K562 (cell line): Measurements from ENCODE around the gene CAPN2. TPM values are rescaled to one million over a fixed set of nuclear protein-coding genes. Genes with fewer than 3 reads are reported as not detected.

ENCODE experiments used
- ATAC-seq: fragments of 200-7000 bp; cut with Tn5 transposase; 3 replicates; pipeline ENCODE4 v1.9.1; 2020; ENCODE audit warnings: moderate library complexity
- BruUV-seq: library from RNA; stranded (reverse); fragments of 400-500 nt; replicated peaks from 2 replicates; lab custom pipeline; 2021; lab: Mats Ljungman, UMichigan
- CTCF ChIA-PET: fragments of 300-600 bp; formaldehyde crosslinking; extraction: SDS; loops from one replicate; lab custom pipeline; 2021; ENCODE audit warnings: low intra/inter-chr PET ratio; lab: Yijun Ruan, JAX
- POLR2A ChIA-PET: fragments of 300-600, 350-650 bp; sonication (Branson Sonifier 250); formaldehyde crosslinking; extraction: SDS; loops from one replicate; lab custom pipeline; 2021; ENCODE audit warnings: antibody characterized with exemption, inconsistent platforms; lab: Yijun Ruan, JAX
- DNase-seq, 4 experiments: peaks; one replicate each; pipeline versions ENCODE4 v3.0.0 to v3.0.0-alpha.2; 2011 to 2018; ENCODE audit warnings: low spot score in 3 of 4, mixed read lengths in 3 of 4; ENCODE audit errors: extremely low read depth in 1 of 4
- FAIRE-seq: peaks from 2 replicates; lab custom pipeline; 2011; peaks lifted over from hg19 to GRCh38; lab: Jason Lieb, UNC
- H2AFZ ChIP-seq: 2 replicates; pipeline ENCODE4 v1.6.0; 2011; ENCODE audit warnings: low read depth, low read length, control low read depth, inconsistent platforms
- H3K27ac ChIP-seq: fragments of 200-600 bp; 3 replicates; pipeline ENCODE4 v1.8.0; 2011; ENCODE audit warnings: low read depth, mild to moderate bottlenecking, control low read depth, inconsistent platforms, low read length, moderate library complexity, mixed read lengths; ENCODE audit errors: extremely low read depth
- H3K27me3 ChIP-seq, 2 experiments: fragments of 300-600 bp in 1 of 2; 2 replicates in 1 of 2; 3 replicates in 1 of 2; pipeline versions ENCODE4 v1.6.0 to v1.8.0; 2011; ENCODE audit warnings: inconsistent platforms in 2 of 2, low read length in 2 of 2, mild to moderate bottlenecking in 1 of 2, mixed read lengths in 1 of 2, moderate library complexity in 1 of 2; ENCODE audit not compliant: control insufficient read depth in 2 of 2, insufficient read depth in 2 of 2
- H3K36me3 ChIP-seq: fragments of 300-600 bp; 3 replicates; pipeline ENCODE4 v1.8.0; 2011; ENCODE audit warnings: mild to moderate bottlenecking, low read length, inconsistent platforms; ENCODE audit not compliant: control insufficient read depth, insufficient read depth
- H3K4me1 ChIP-seq, 2 experiments: fragments of 200-600 bp in 1 of 2; replicated peaks in 1 of 2; 2 replicates in 1 of 2; 3 replicates in 1 of 2; pipeline versions ENCODE4 v1.5.1 to v1.8.0; 2011; ENCODE audit warnings: inconsistent platforms in 2 of 2, low read length in 2 of 2, mild to moderate bottlenecking in 1 of 2, mixed read lengths in 1 of 2, moderate library complexity in 1 of 2; ENCODE audit not compliant: control insufficient read depth in 2 of 2, insufficient read depth in 2 of 2
- H3K4me2 ChIP-seq: 2 replicates; pipeline ENCODE4 v1.6.1; 2011; ENCODE audit warnings: low read length, control low read depth, inconsistent platforms, mixed read lengths; ENCODE audit not compliant: insufficient read depth
- H3K4me3 ChIP-seq: fragments of 200-600 bp; sonication (generic), shearing (Covaris generic); 2 replicates; pipeline ENCODE4 v1.5.1; 2016; ENCODE audit warnings: control low read depth, inconsistent platforms
- H3K79me2 ChIP-seq: fragments of 200-600 bp; 3 replicates; pipeline ENCODE4 v1.8.0; 2011; ENCODE audit warnings: low read length, inconsistent platforms; ENCODE audit not compliant: control insufficient read depth, insufficient read depth
- H3K9ac ChIP-seq, 2 experiments: 2 replicates each; pipeline versions ENCODE4 v1.6.0 to v1.6.1; 2011; ENCODE audit warnings: low read depth in 2 of 2, low read length in 2 of 2, control low read depth in 1 of 2, inconsistent platforms in 1 of 2, mild to moderate bottlenecking in 1 of 2, mixed read lengths in 1 of 2; ENCODE audit not compliant: insufficient read depth in 1 of 2
- H3K9me1 ChIP-seq: one replicate; pipeline ENCODE4 v1.6.0; 2011; ENCODE audit warnings: inconsistent platforms, mild to moderate bottlenecking, low read length, moderate library complexity; ENCODE audit not compliant: control insufficient read depth, insufficient read depth
- H3K9me3 ChIP-seq: replicated peaks from 2 replicates; pipeline ENCODE4 v1.5.1; 2011; ENCODE audit warnings: low read depth, low read length, inconsistent platforms; ENCODE audit not compliant: control insufficient read depth, insufficient read depth
- H4K20me1 ChIP-seq: replicated peaks from 2 replicates; pipeline ENCODE4 v1.6.1; 2011; ENCODE audit warnings: low read length, inconsistent platforms, mixed read lengths; ENCODE audit not compliant: control insufficient read depth, insufficient read depth
- HOXB6 ChIP-seq: fragments of 250-450 bp; sonication (Bioruptor Pico); IDR thresholded peaks from 2 replicates; pipeline ENCODE4 v1.5.1; 2022; ENCODE audit warnings: mild to moderate bottlenecking, borderline replicate concordance
- POLR2AphosphoS2 ChIP-seq: IDR thresholded peaks from 2 replicates; pipeline ENCODE4 v1.6.1; 2012; ENCODE audit warnings: low read length, improper control_type of control experiment
- POLR2G ChIP-seq: fragments of 200-400 bp; formaldehyde crosslinking; IDR thresholded peaks from 2 replicates; pipeline ENCODE4 v1.6.1; 2017; ENCODE audit warnings: low read depth, mild to moderate bottlenecking, antibody characterized with exemption, low read length, moderate library complexity
- WGBS: fragments of 100-300 bp; shearing (Covaris generic); methylation state at CpG from one replicate; pipeline ENCODE4 v1.1.6; 2016; ENCODE audit warnings: low coverage, mixed read lengths; ENCODE audit not compliant: insufficient coverage; ENCODE audit errors: missing lambda C conversion rate; 5-methylcytosine and 5-hydroxymethylcytosine counted together
- in situ Hi-C: fragments of 300-500 bp; cut with MboI; formaldehyde crosslinking; loops from 4 replicates; pipeline ENCODE4 v1.15.0; 2018; ENCODE audit warnings: inconsistent platforms, mixed read lengths
- intact Hi-C: fragments of 100-400 bp; cut with micrococcal nuclease; formaldehyde crosslinking; loops from 2 replicates; pipeline ENCODE4 v1.14.2; 2022
- polyA plus RNA-seq, 8 experiments: library from polyadenylated mRNA; depleted of rRNA in 4 of 8; stranded (reverse) in 5 of 8; unstranded in 3 of 8; fragments of >200 nt; fragmentation: Nextera tagmentation in 2 of 8; fragmentation: Illumina TruSeq in 1 of 8; extraction: Ambion mirVana in 2 of 8; extraction: Trizol in 1 of 8; gene quantifications; 2 replicates each; pipeline versions ENCODE4 v1.2.1 to v1.2.3, GENCODE V29; 2011 to 2014; ENCODE audit warnings: inconsistent platforms in 1 of 8, missing spikeins in 1 of 8
- total RNA-seq, 7 experiments: library from RNA; depleted of rRNA in 6 of 7; stranded (reverse); fragments of >200 nt in 6 of 7; fragmentation: Illumina TruSeq in 2 of 7; extraction: Trizol in 2 of 7; gene quantifications; 2 replicates each; pipeline versions ENCODE4 v1.2.1 to v1.2.3, GENCODE V29; 2011 to 2021; ENCODE audit warnings: low replicate concordance in 1 of 7

CAPN2 gene
- total and polyA plus RNA-seq, 9 of the 15 experiments (the other 6 are each of a cell fraction or from before 2014, with no cell fraction given): 24.6 to 157 (median 101) TPM

DNA sequence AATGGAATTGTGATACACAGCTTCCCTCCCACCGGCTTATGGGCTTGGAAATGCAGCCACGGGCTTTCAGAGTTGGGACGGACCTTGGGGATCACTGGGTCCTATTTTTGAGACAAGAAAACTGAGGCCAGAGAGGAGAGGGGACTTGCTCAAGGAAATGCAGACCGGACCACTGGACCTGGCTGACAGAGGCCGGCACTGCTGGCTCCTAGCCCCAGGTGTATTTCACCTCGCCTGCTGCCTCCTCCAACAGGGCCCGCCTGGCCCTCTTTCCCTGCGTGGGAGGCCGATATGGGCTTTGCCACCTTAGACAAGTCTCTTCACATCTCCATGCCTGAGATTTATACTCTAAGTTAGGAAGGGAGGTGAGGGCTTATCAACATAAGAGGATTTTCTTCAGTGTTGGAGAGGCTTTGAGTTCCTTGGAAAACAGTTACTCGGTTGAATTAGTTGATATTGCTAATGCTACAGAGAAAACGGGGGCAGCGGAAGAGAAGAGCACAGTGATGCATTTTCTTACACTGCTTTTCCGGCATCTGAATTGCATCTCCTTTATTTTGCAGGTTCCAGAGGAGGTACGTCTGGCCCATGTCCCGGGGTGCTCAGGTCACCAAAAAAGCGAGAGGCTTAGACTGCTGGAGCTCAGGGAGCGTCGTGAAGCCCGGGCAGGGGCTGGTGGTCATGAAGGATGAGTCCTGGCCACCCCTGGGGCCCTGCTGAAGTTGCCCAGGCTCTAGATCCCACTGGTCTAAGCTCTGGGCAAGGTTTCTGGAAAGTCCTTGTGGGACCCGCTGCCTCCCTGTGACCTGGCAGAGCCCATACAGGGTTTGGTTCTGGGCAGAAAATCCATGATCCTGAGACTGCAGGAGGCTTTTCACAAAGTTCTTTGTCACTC is 44.7 kb downstream of the CAPN2 start:
- intact Hi-C loops: no loop called here
- ChIA-PET POLR2A (interaction anchor here (0.9 to 2.2 kb wide), 5 partner anchors 8 to 38 kb away, joined by 4 to 12 read pairs (median 5); no protein-coding TSS in a partner anchor), CTCF (no interaction called here)
- ATAC-seq (no peak), DNase-seq (no peak), FAIRE-seq (no peak)
- WGBS: 87% methylated on average over 20 of the region's 20 CpGs
- H4K20me1 ChIP-seq: no peaks in the 10 kb centered on the region
- no peak overlapping the region for H2AFZ ChIP-seq
- no peaks in the 10 kb centered on the region; a peak in 2 of 5 replicates for H3K4me1 ChIP-seq
- peak; percentile 24; the same call in 1 of the 2 replicates for TF ChIP-seq POLR2AphosphoS2
- TF ChIP-seq POLR2G: peak; percentile 28; the same call in 1 of the 2 replicates
- no peak for TF ChIP-seq HOXB6 (CRISPR knock-in tag)
- peak overlapping the region in 1 of 2 experiments; percentile 38; a peak in 1 of 4 replicates for H3K9ac ChIP-seq
- no peak overlapping the region for H3K4me3 ChIP-seq
- no peaks in the 10 kb centered on the region for H3K79me2 ChIP-seq
- H3K27me3 ChIP-seq: no peaks in the 10 kb centered on the region
- no peaks in the 10 kb centered on the region for H3K9me3 ChIP-seq
- no peaks in the 10 kb centered on the region for H3K9me1 ChIP-seq
- no peak overlapping the region for H3K4me2 ChIP-seq
- in situ Hi-C loops: loop anchor here (10.0 kb wide), 1 partner anchor 202 kb away; no protein-coding TSS in a partner anchor
- no TSS peak for BruUV-seq
- H3K27ac ChIP-seq: no peak overlapping the region
- H3K36me3 ChIP-seq: peaks cover 84% of the 10 kb centered on the region; the same call in 2 of the 3 replicates
